Heart right ventricle (tissue), 16 donors: ENCODE data around the gene LTBP1. TPM values are rescaled to one million over a fixed set of nuclear protein-coding genes. Genes with fewer than 3 reads are reported as not detected.
"Not testable (repeated sequence)": the region's sequence is repeated elsewhere in the genome, so short reads cannot be mapped to it uniquely, and the experiment has no call there.

Source experiments
- ATAC-seq, 8 donors: fragments of 200-7000 bp; cut with Tn5 transposase; one replicate each; pipeline ENCODE4 v1.9.1; 2020; ENCODE audit warnings: mild to moderate bottlenecking in 8 of 8, moderate library complexity in 8 of 8, moderate number of reproducible peaks in 1 of 8
- DNase-seq, 2 donors: peaks; one replicate each; pipeline ENCODE4 v3.0.0-alpha.2; 2020
- H3K27ac ChIP-seq, 10 donors: fragments of 200-600 bp; sonication (generic) in 2 of 10; one replicate each; pipeline versions ENCODE4 v1.5.0 to v1.8.0; 2020 to 2022; ENCODE audit warnings: mild to moderate bottlenecking in 3 of 10
- H3K27me3 ChIP-seq, 7 donors: fragments of 200-600 bp; one replicate each; pipeline ENCODE4 v1.8.0; 2021 to 2022; ENCODE audit warnings: mild to moderate bottlenecking in 2 of 7
- H3K36me3 ChIP-seq, 9 donors: fragments of 200-600 bp; sonication (generic) in 1 of 9; one replicate each; pipeline versions ENCODE4 v1.5.0 to v1.8.0; 2020 to 2022; ENCODE audit warnings: mild to moderate bottlenecking in 2 of 9
- H3K4me1 ChIP-seq, 9 donors: fragments of 200-600 bp; sonication (generic) in 1 of 9; one replicate each; pipeline versions ENCODE4 v1.5.0 to v1.8.0; 2020 to 2022; ENCODE audit warnings: mild to moderate bottlenecking in 4 of 9
- H3K4me3 ChIP-seq, 10 donors: fragments of 200-600 bp; sonication (generic) in 2 of 10; one replicate each; pipeline versions ENCODE4 v1.5.0 to v1.8.0; 2020 to 2022; ENCODE audit warnings: mild to moderate bottlenecking in 7 of 10, moderate library complexity in 2 of 10
- H3K9me3 ChIP-seq, 11 donors: fragments of 200-600 bp in 10 of 11; sonication (generic) in 2 of 11; one replicate each; pipeline versions ENCODE4 v1.5.0 to v1.8.0; 2013 to 2022; ENCODE audit warnings: mild to moderate bottlenecking in 2 of 11, control low read depth in 1 of 11, moderate library complexity in 1 of 11
- CTCF ChIP-seq, 9 donors: fragments of 200-600 bp; sonication (generic) in 2 of 9; IDR thresholded peaks; one replicate each; pipeline versions ENCODE4 v1.5.0 to v1.8.0; 2021 to 2022; ENCODE audit warnings: antibody characterized with exemption in 9 of 9, mild to moderate bottlenecking in 5 of 9, moderate library complexity in 1 of 9
- WGBS, 2 donors: extraction: QIAGEN DNeasy Blood & Tissue Kit; methylation state at CpG; one replicate each; pipeline ENCODE4 v1.1.7; 2013; ENCODE audit warnings: inconsistent platforms in 1 of 2; 5-methylcytosine and 5-hydroxymethylcytosine counted together
- intact Hi-C, 10 donors: fragments of 100-400 bp; cut with DNase I; formaldehyde crosslinking; loops; one replicate each; pipeline versions ENCODE4 v1.11.1 to v1.14.2; 2022
- polyA plus RNA-seq, 2 donors: library from polyadenylated mRNA; stranded (reverse); fragments of 200-250 nt; gene quantifications; one replicate each; pipeline ENCODE4 v1.2.3, GENCODE V29; 2013
- total RNA-seq, 10 donors: library from RNA; stranded (reverse); fragmentation: NEBNext Ultra II Directional in 3 of 10; extraction: Animal tissue kit (Norgen Biotek cat#: 25700) in 3 of 10; gene quantifications; one replicate each; pipeline versions ENCODE4 v1.2.1 to v1.2.4, GENCODE V29; 2021 to 2023
- donor health status: Arrhythmogenic right ventricular cardiomyopathy.
- donor health status: ischemic (EF 13 %, LVEDD 7.1; RV severe dilation, severe dysfunction).
- donor health status: healthy with polysubstance abuse.
- donor health status: DM: no; HTN: yes; CAD: no.
- donor health status: DM: no; HTN: no; CAD: no.
- donor health status: ischemic (EF 25% LVEDD 6.9; RV normal size, moderate dysfunction).
- donor health status: ischemic (EF 25% LVEDD 5.7; RV mildly dilated, moderate dysfunction).
- donor health status: healthy.
- donor health status: DM: yes; HTN: yes; CAD: no.
- donor health status: Ischemic cardiomyopathy.
- donor health status: ischemic (EF 35%, LVEDD 5.7; RV mildly dilated, moderate dysfunction).
- donor health status: nonischemic (EF 11% LVEDD 7.7; RV severe dilation, severe dysfunction).
- donor health status: DM: yes; HTN: yes; CAD: no.
- donor health status: PGD.
- donor health status: ischemic (EF 29% LVEDD 5.4; RV normal size, mild dysfunction).
- donor health status: nonischemic (EF 23%, LVEDD 6.1; RV moderate dilation, normal function).

LTBP1 gene
- total and polyA plus RNA-seq, 12 donors: 22.4 to 164 (median 84.3) TPM

GRCh38 chr2:33358878-33359277, 412.1 kb downstream of the LTBP1 start:
- H3K4me1 ChIP-seq: no peaks in the 10 kb centered on the region
- H3K4me3 ChIP-seq: no peak overlapping the region
- peaks cover 0 to 17% (median 0%) of the 10 kb centered on the region in 11 donors for H3K9me3 ChIP-seq
- no peak for DNase-seq
- ATAC-seq: no peak
- TF ChIP-seq CTCF (IDR thresholded peaks at IDR 0.05): no peak
- H3K27me3 ChIP-seq: no peaks in the 10 kb centered on the region
- intact Hi-C loops: no loop called here
- 92 to 98% methylated on average over 6 of the region's 6 CpGs for WGBS, 2 donors
- peaks cover 0 to 69% (median 8%) of the 10 kb centered on the region in 9 donors for H3K36me3 ChIP-seq
- H3K27ac ChIP-seq: no peak overlapping the region

- DNase-seq: no peak
- Histone ChIP-seq H3K9me3 (no peaks in the 10 kb centered on the region), H3K27ac (peak overlapping the region in 1 of 10 donors; percentile 5), H3K4me1 (peaks cover 0 to 23% (median 0%) of the 10 kb centered on the region in 9 donors), H3K4me3 (no peak overlapping the region), H3K27me3 (no peaks in the 10 kb centered on the region), H3K36me3 (peaks cover 0 to 61% (median 10%) of the 10 kb centered on the region in 9 donors)
- ATAC-seq: peak in 1 of 8 donors; percentile 41
- intact Hi-C loops: loop anchor here in 1 of 10 donors (10.0 kb wide), 1 partner anchor 409 kb away; no protein-coding TSS in a partner anchor
- 79 to 82% methylated on average over 5 of the region's 5 CpGs for WGBS, 2 donors
- TF ChIP-seq CTCF (IDR thresholded peaks at IDR 0.05): no peak
Measured at GRCh38 chr2:33363325-33364298, 416.9 kb downstream of the LTBP1 start.

- TF ChIP-seq CTCF (IDR thresholded peaks at IDR 0.05): no peak
- Histone ChIP-seq H3K27me3 (no peaks in the 10 kb centered on the region), H3K4me1 (peaks cover 0 to 23% (median 0%) of the 10 kb centered on the region in 9 donors), H3K27ac (peak overlapping the region in 4 of 10 donors; percentile 2 to 63 (median 48)), H3K9me3 (no peaks in the 10 kb centered on the region), H3K4me3 (no peak overlapping the region), H3K36me3 (peaks cover 0 to 69% (median 10%) of the 10 kb centered on the region in 9 donors)
- intact Hi-C loops: loop anchor here in 2 of 10 donors (5.0 to 10.0 kb wide), 2 partner anchors 63 to 411 kb away; no protein-coding TSS in a partner anchor
- WGBS, 2 donors: 58 to 72% methylated on average over 9 of the region's 9 CpGs
- ATAC-seq: peak in 3 of 8 donors; percentile 20 to 43 (median 34)
- DNase-seq: no peak
Measured at GRCh38 chr2:33365264-33365970, 418.7 kb downstream of the LTBP1 start.

GRCh38 chr2:33366473-33366872, 419.7 kb downstream of the LTBP1 start:
- intact Hi-C loops: loop anchor here in 2 of 10 donors (5.0 to 10.0 kb wide), 2 partner anchors 64 to 412 kb away; no protein-coding TSS in a partner anchor
- H3K4me1 ChIP-seq: peaks cover 0 to 23% (median 3%) of the 10 kb centered on the region in 9 donors
- H3K27ac ChIP-seq: peak overlapping the region in 6 of 10 donors; percentile 8 to 63 (median 48)
- DNase-seq: peak; percentile 35 to 47
- H3K36me3 ChIP-seq: peaks cover 0 to 71% (median 10%) of the 10 kb centered on the region in 9 donors
- no peaks in the 10 kb centered on the region for H3K27me3 ChIP-seq
- WGBS, 2 donors: 47 to 59% methylated on average over 5 of the region's 5 CpGs
- H3K9me3 ChIP-seq: no peaks in the 10 kb centered on the region
- no peak overlapping the region for H3K4me3 ChIP-seq
- no peak for TF ChIP-seq CTCF (IDR thresholded peaks at IDR 0.05)
- ATAC-seq: peak; percentile 86 to 96 (median 92)

GRCh38 chr2:33368524-33368923, 421.8 kb downstream of the LTBP1 start:
- Histone ChIP-seq H3K4me1 (peaks cover 0 to 23% (median 4%) of the 10 kb centered on the region in 9 donors), H3K36me3 (peaks cover 0 to 59% (median 10%) of the 10 kb centered on the region in 9 donors)
- not testable (repeated sequence) for H3K27me3 ChIP-seq, DNase-seq, ATAC-seq, H3K27ac ChIP-seq, H3K4me3 ChIP-seq, H3K9me3 ChIP-seq
- WGBS, 2 donors: 97 to 99% methylated on average over 7 of the region's 7 CpGs
- intact Hi-C loops: loop anchor here in 2 of 10 donors (5.0 to 10.0 kb wide), 2 partner anchors 66 to 414 kb away; no protein-coding TSS in a partner anchor
